Measurements from ENCODE around the gene MYT1. TPM values are rescaled to one million over a fixed set of nuclear protein-coding genes. Genes with fewer than 3 reads are reported as not detected.
A peak's percentile ranks its signal among the peaks of the same experiment; 100 is the strongest.

Gene MYT1
- total and polyA plus RNA-seq, 9 of the 15 experiments (the other 6 are each of a cell fraction or from before 2014, with no cell fraction given), result 0.02 to 0.12 (median 0.06) TPM; not detected in 4

GRCh38 chr20:64214113-64214512 is 49.9 kb downstream of the MYT1 start (continued):
- TF ChIP-seq, protein P1, sequence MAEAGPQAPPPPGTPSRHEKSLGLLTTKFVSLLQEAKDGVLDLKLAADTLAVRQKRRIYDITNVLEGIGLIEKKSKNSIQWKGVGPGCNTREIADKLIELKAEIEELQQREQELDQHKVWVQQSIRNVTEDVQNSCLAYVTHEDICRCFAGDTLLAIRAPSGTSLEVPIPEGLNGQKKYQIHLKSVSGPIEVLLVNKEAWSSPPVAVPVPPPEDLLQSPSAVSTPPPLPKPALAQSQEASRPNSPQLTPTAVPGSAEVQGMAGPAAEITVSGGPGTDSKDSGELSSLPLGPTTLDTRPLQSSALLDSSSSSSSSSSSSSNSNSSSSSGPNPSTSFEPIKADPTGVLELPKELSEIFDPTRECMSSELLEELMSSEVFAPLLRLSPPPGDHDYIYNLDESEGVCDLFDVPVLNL (CRISPR knock-in tag; IDR thresholded peaks at IDR 0.05; ENCODE audit: low read depth), result no peak
- TF ChIP-seq ZNF77 (CRISPR knock-in tag; IDR thresholded peaks at IDR 0.05), result no peak

DNA sequence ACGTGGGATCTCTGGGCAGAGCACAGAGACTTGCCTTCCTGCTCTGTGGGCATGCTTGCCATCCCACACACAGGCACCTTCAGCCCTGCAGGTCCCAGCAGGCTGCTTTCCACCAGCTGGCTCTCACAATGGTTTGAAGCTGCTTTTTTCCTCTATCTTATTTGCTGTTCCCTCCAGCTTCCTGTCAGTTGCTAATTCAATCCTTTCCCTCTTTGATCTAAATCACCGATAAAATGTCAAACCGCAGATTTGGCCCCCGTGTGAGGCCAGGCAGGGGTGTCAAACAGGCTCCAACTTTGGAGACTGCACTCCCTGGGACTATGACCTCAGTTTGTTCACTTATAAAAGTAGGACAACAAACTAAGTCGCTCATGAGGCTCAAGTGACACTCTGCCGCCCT is 50.7 kb downstream of the MYT1 start:
- peaks cover 34 to 67% of the 10 kb centered on the region in 2 experiments for H3K27me3 ChIP-seq (ENCODE audit: control insufficient read depth in 2 of 2, insufficient read depth in 2 of 2, low read length in 2 of 2)
- no peak overlapping the region for H3K4me2 ChIP-seq (ENCODE audit: insufficient read depth, low read length)
- no peaks in the 10 kb centered on the region for H3K79me2 ChIP-seq (ENCODE audit: control insufficient read depth, insufficient read depth, low read length)

More for the DNA sequence above, 50.7 kb downstream of the MYT1 start:
- H2AFZ ChIP-seq (ENCODE audit: low read depth, low read length), result no peak overlapping the region
- intact Hi-C loops (cut with micrococcal nuclease), result no loop called here
- WGBS (ENCODE audit: insufficient coverage, low coverage, missing lambda C conversion rate), result 3% methylated on average over 6 of the region's 6 CpGs
- peaks cover 14% of the 10 kb centered on the region for H4K20me1 ChIP-seq (replicated peaks; ENCODE audit: control insufficient read depth, insufficient read depth, low read length)
- in situ Hi-C loops (cut with MboI), result no loop called here
- peaks cover 21 to 37% of the 10 kb centered on the region in 2 experiments; a peak in 4 of 5 replicates for H3K4me1 ChIP-seq (replicated peaks in 1 of 2; ENCODE audit: control insufficient read depth in 2 of 2, insufficient read depth in 2 of 2, low read length in 2 of 2)
- TF ChIP-seq ZNF699 (CRISPR knock-in tag; IDR thresholded peaks at IDR 0.05; ENCODE audit: insufficient replicate concordance) (no peak), ZNF12 (CRISPR knock-in tag; IDR thresholded peaks at IDR 0.05) (no peak), POLR2AphosphoS2 (IDR thresholded peaks at IDR 0.05; ENCODE audit: low read length) (no peak), ZBTB17 (CRISPR knock-in tag; IDR thresholded peaks at IDR 0.05) (no peak), ZNF3 (CRISPR knock-in tag; IDR thresholded peaks at IDR 0.05) (no peak), RCOR1 (IDR thresholded peaks at IDR 0.05; ENCODE audit: borderline replicate concordance in 1 of 2, low read depth in 2 of 2, low read length in 2 of 2) (peak in 1 of 2 experiments; percentile 54; a peak in 1 of 4 replicates), LCOR (CRISPR knock-in tag; IDR thresholded peaks at IDR 0.05) (no peak), NCOA1 (IDR thresholded peaks at IDR 0.05; ENCODE audit: low read depth) (no peak), ZNF431 (CRISPR knock-in tag; IDR thresholded peaks at IDR 0.05) (no peak), RHOXF2B (CRISPR knock-in tag; conservative IDR thresholded peaks at IDR 0.05) (no peak), KDM1A (IDR thresholded peaks at IDR 0.05) (peak; percentile 61 to 72), JUND (IDR thresholded peaks at IDR 0.05; ENCODE audit: borderline replicate concordance, low read depth, low read length) (no peak), JUND (tag; IDR thresholded peaks at IDR 0.05; ENCODE audit: borderline replicate concordance, low read depth, low read length) (no peak)
- H3K36me3 ChIP-seq (ENCODE audit: control insufficient read depth, insufficient read depth, low read length), result no peaks in the 10 kb centered on the region
- ChIA-PET POLR2A (interaction anchor here (0.6 kb wide), 1 partner anchor 13 kb away, joined by 4 read pairs; no protein-coding TSS in a partner anchor), CTCF (ENCODE audit: low intra/inter-chr PET ratio) (no interaction called here)
- no peak for ATAC-seq
- no peaks in the 10 kb centered on the region for H3K9me1 ChIP-seq (ENCODE audit: control insufficient read depth, insufficient read depth, low read length)
- no peak overlapping the region for H3K4me3 ChIP-seq
- no TSS peak for BruUV-seq (replicated peaks)
- peak; percentile 26 for FAIRE-seq
- DNase-seq (ENCODE audit: extremely low read depth in 1 of 4, low spot score in 3 of 4), result no peak
- no peaks in the 10 kb centered on the region for H3K9me3 ChIP-seq (replicated peaks; ENCODE audit: control insufficient read depth, insufficient read depth, low read depth, low read length)
- no peak overlapping the region for H3K9ac ChIP-seq (ENCODE audit: insufficient read depth in 1 of 2, low read depth in 2 of 2, low read length in 2 of 2)
- H3K27ac ChIP-seq (ENCODE audit: extremely low read depth, low read depth, low read length), result no peak overlapping the region
